NCI-H128 (cell line): ENCODE measurements around the gene EPHB2.

Experiments used
- DNase-seq: peaks from one replicate; lab custom pipeline; 2025; ENCODE audit not compliant: unreplicated experiment; lab: John Stamatoyannopoulos, UW

Gene EPHB2

GRCh38 chr1:22876359-22877111 lies 165.9 kb downstream of the EPHB2 start:
- no peak for DNase-seq

DNA sequence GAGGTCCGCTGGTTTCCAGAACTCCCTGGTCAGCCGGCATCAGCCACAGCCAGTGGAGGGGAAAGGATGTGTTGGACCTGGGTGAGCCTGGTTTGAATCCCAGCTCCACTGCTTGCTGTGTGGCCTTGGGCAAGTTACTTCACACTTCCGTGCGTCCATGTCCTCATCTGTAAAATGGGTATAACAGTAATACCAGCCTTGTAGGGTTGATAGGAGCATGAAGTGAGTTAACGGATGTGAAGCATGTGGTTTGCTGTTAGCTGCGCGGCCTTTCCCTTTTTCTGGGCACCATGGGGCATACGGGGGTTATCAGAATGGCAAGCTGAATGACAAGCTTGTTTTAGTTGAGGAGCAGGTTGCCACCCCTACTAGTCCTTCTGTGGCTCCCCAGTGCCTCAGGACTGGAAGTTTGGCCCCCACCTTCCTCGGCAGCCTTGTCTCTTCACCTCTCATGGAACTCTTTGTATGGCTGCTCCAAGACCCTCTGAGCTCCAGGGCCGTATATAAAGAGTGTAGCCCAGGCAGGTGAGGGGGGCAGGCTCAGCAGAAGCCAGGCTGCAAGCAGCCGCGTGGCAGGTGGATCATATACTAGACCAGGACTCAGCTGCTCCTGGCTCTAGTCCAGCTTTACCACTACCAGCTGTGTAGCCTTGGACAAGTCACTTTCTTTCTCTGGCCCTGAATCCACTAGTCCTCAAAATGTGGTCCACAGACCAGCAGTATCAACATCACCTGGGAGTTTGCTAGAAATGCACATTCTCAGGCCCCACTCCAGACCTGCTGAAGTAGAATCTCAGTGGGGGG lies 166.7 kb downstream of the EPHB2 start:
- no peak for DNase-seq

- DNase-seq = no peak
Measured at GRCh38 chr1:22877980-22878379, 167.3 kb downstream of the EPHB2 start.

DNA sequence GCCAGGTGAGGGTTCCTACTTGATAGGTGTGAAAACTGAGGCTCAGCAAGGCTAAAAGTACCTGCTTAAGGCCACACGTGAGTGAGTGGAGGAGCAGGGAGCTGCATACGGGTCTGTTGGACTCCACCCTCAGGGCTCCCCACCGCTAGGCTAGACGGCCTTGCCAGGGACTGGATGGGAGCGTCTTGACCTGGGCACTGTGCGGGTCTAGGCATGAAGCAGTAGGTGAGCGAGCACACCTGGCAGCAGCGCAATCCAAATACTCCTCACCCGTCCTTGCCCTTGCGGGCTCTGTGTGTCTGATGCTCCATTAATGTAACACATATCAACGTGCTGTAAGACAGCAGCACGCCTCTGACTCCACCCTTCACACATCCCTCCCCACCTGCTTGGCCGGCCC lies 168.0 kb downstream of the EPHB2 start:
- no peak for DNase-seq

DNA sequence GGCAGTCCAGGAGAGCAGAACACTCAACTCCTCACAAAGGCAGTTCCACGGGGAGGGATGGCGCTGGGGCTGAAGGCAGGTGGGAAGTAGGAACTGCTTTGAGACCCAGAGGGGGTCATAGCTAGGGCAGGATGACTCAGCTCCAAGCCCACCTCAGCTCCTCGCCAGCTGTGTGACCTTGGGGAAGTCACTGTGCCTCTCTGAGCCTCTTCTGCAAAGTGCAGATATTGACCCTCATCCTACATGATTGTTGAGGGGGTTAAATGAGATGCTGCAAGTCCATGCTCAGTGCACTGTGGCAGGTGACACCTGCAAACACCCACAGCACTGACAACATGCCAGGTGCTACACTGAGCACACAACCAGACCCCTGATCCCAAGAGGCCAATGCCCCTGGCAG lies 168.8 kb downstream of the EPHB2 start:
- no peak for DNase-seq

GRCh38 chr1:22880174-22880601 lies 169.5 kb downstream of the EPHB2 start:
- no peak for DNase-seq

DNA sequence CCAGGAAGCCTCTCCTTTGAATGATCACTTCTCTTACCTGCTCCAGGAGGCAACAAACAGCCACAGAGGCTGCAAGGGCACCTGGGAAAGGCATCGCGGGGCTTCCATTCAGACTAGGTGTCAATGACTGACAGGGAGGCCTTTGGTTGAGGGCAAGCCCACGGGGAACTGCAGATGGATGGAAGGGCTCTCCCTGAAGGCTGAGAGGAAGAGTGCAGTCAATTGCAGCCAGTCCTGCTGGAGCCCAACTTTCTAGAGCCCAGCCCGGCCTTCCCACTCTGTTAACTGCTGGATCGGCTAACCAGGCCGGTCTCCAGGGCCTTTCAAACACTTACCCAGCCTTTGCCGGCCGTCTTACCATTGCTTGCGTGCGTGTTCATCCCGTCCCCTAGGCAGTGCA lies 172.8 kb downstream of the EPHB2 start:
- no peak for DNase-seq

- no peak for DNase-seq
Measured at GRCh38 chr1:22884806-22885530, 174.3 kb downstream of the EPHB2 start.

GRCh38 chr1:22886211-22886610 lies 175.6 kb downstream of the EPHB2 start:
- DNase-seq = no peak

DNA sequence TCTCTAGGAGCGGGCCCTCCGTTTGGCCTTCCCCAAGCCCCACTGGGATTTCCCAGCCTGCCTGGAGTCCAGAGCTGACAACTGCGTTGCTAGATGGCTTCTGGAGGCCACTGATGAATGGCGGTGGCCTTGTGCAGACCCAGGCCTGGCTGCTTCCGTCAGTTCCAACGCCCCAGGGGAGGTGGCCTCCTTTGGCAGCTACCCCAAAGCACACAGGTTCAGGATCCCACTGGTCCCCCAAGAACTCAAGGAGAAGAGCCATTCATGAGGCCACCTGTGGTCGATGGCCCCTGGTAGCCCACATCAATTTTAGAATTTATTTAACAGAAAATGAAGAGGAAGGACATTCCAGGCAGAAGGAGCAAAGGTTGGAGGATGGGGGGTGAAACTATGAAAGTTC lies 176.9 kb downstream of the EPHB2 start:
- DNase-seq = no peak

GRCh38 chr1:22888320-22889075 lies 177.9 kb downstream of the EPHB2 start:
- no peak for DNase-seq

GRCh38 chr1:22889213-22889827 lies 178.7 kb downstream of the EPHB2 start:
- no peak for DNase-seq

DNA sequence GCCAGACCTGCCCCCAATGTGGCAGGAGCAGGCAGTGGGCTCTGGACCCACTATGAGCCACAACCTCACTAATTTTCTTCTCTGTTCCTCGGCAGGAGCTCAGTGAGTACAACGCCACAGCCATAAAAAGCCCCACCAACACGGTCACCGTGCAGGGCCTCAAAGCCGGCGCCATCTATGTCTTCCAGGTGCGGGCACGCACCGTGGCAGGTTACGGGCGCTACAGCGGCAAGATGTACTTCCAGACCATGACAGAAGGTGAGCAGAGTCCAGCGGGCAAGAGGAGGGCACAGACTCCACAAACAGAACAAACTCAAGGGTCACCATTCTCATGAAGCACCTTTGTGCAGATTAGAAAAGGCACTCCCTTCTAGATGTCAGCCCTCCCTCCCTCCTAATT lies 182.2 kb downstream of the EPHB2 start:
- DNase-seq = no peak

GRCh38 chr1:22893292-22893691 lies 182.7 kb downstream of the EPHB2 start:
- no peak for DNase-seq

DNA sequence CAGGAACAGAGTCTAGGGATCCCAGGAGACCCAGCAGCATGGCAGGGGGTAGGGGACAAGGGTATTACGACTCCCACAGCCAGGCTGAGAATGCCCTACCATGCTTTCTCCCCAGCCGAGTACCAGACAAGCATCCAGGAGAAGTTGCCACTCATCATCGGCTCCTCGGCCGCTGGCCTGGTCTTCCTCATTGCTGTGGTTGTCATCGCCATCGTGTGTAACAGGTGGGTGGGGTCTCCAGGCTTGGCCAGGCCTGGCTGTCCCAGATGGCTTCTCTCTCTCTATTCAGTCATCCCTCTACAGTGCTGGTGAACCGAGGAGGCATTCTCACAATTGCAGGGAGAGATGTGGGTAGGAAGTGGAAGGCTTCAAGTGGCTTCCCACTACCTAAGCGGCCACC lies 184.7 kb downstream of the EPHB2 start:
- DNase-seq = no peak

DNA sequence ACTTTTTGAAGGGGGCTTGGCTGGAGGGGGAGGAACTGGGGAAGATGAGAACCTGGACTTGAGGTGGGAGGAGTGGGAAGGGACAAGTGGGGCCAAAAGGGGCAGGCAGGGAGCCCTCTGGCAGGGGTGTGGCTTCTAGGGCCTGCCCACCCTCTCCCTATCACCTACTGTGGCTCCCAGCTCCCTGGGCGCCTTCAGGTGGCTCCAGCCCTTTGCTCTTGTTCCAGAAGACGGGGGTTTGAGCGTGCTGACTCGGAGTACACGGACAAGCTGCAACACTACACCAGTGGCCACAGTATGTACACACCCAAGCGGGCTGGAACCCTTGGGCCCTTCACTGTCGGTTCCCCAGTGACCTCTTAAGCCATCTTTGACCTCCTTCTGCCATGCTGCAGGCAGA lies 185.5 kb downstream of the EPHB2 start:
- DNase-seq = no peak

GRCh38 chr1:22900451-22900850 lies 189.8 kb downstream of the EPHB2 start:
- DNase-seq = no peak

GRCh38 chr1:22903113-22903512 lies 192.5 kb downstream of the EPHB2 start:
- DNase-seq = no peak

DNA sequence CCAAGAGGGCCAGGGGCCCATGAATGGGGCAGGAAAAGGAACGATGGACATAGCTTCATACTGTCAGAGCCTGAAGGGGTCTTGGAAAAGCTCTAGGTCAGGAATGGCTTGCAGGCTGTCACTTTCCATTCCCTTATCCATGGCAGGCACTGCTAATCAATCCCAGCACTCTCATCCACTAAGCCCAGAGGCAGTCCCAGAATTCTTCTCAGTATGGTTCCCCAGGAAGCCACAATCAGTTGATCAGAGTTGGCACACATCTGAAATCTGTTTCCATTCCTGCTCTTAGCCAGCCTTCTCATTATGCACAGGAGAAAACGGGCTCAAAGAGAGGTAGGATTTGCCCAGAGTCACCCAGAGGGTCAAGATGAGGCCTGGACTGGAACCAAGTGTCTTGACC lies 196.3 kb downstream of the EPHB2 start:
- no peak for DNase-seq

DNA sequence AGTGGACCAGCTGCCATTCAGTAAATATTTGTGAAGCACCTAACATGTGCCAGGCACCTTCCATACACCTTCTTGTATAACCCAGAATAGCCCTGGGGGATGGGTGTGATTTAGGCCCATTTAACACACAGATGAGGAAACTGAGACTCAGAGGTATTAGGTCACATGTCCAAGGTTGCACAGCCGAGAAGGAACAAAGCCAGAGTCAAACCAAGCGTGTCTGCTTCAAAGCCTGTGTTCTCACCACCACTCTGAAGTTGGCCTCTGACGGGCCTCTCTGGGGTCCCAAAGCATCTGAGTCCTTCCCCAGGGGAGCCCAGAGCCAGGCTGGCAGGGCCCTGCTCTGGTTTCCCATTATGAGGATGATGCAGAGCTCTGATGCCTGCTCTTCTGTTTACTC lies 196.9 kb downstream of the EPHB2 start:
- DNase-seq = no peak
